Tibial artery (tissue), 4 donors: ENCODE measurements around the gene ADAM10.

Experiments used
- DNase-seq, 2 donors: peaks; one replicate each; pipeline ENCODE4 v3.0.0-alpha.2; 2019
- H3K27ac ChIP-seq, 2 donors: fragments of 200-600 bp; sonication (generic) in 1 of 2; 1 replicate in 1 of 2; 2 replicates in 1 of 2; pipeline ENCODE4 v1.5.1; 2018 to 2019; ENCODE audit warnings: mild to moderate bottlenecking in 1 of 2
- H3K27me3 ChIP-seq, 2 donors: fragments of 200-600 bp; sonication (generic) in 1 of 2; one replicate each; pipeline versions ENCODE4 v1.5.1 to v1.6.0; 2016 to 2019
- H3K36me3 ChIP-seq, 3 donors: fragments of 200-600 bp; sonication (generic) in 2 of 3; one replicate each; pipeline ENCODE4 v1.5.1; 2016 to 2019; ENCODE audit warnings: mild to moderate bottlenecking in 2 of 3
- H3K4me1 ChIP-seq, 4 donors: fragments of 200-600 bp; sonication (generic) in 2 of 4; 1 replicate in 3 of 4; 2 replicates in 1 of 4; pipeline ENCODE4 v1.5.1; 2016 to 2019
- H3K4me3 ChIP-seq, 2 donors: fragments of 200-600 bp; sonication (generic) in 1 of 2; 1 replicate in 1 of 2; 2 replicates in 1 of 2; pipeline ENCODE4 v1.5.1; 2018 to 2019; ENCODE audit warnings: mild to moderate bottlenecking in 2 of 2
- H3K9me3 ChIP-seq, 3 donors: fragments of 200-600 bp; sonication (generic) in 1 of 3; one replicate each; pipeline ENCODE4 v1.5.1; 2016 to 2019
- CTCF ChIP-seq, 2 experiments: fragments of 200-600 bp in 1 of 2; fragments of 450-650 bp in 1 of 2; IDR thresholded peaks; one replicate each; pipeline ENCODE4 v1.5.1; 2017 to 2019; ENCODE audit warnings: antibody characterized with exemption in 2 of 2, mild to moderate bottlenecking in 1 of 2, moderate library complexity in 1 of 2
- intact Hi-C: fragments of 100-400 bp; cut with DNase I; formaldehyde crosslinking; loops from one replicate; pipeline ENCODE4 v1.15.0; 2023; ENCODE audit warnings: low total_unique reads

Gene ADAM10

GRCh38 chr15:58539548-58539947 lies 210.0 kb downstream of the ADAM10 start:
- no peak for DNase-seq
- H3K27me3 ChIP-seq = no peaks in the 10 kb centered on the region
- intact Hi-C loops = no loop called here

GRCh38 chr15:58538901-58539300 lies 210.6 kb downstream of the ADAM10 start:
- DNase-seq = no peak
- intact Hi-C loops = no loop called here
- Histone ChIP-seq H3K36me3 (no peaks in the 10 kb centered on the region), H3K27ac (no peak overlapping the region), H3K9me3 (no peaks in the 10 kb centered on the region), H3K4me3 (no peak overlapping the region), H3K27me3 (no peaks in the 10 kb centered on the region), H3K4me1 (no peaks in the 10 kb centered on the region)
- TF ChIP-seq CTCF (IDR thresholded peaks at IDR 0.05) = no peak

More at GRCh38 chr15:58539548-58539947, 210.0 kb downstream of the ADAM10 start:
- H3K9me3 ChIP-seq = no peaks in the 10 kb centered on the region
- H3K27ac ChIP-seq = no peak overlapping the region
- no peak for TF ChIP-seq CTCF (IDR thresholded peaks at IDR 0.05)
- H3K4me3 ChIP-seq = no peak overlapping the region
- H3K36me3 ChIP-seq = no peaks in the 10 kb centered on the region
- H3K4me1 ChIP-seq = no peaks in the 10 kb centered on the region
